Measurements from ENCODE around the gene MAP3K13. TPM values are rescaled to one million over a fixed set of nuclear protein-coding genes. Genes with fewer than 3 reads are reported as not detected.

The MAP3K13 gene
- total and polyA plus RNA-seq, 2 experiments from 2014 or later, result 43.8 to 65.3 TPM

GRCh38 chr3:185356499-185356898, 6.4 kb upstream of the MAP3K13 start:
- no peaks in the 10 kb centered on the region for H3K36me3 ChIP-seq (replicated peaks; ENCODE audit: insufficient read depth, low read depth)
- no peak overlapping the region for H3K4me3 ChIP-seq
- no peak overlapping the region for H2AFZ ChIP-seq
- WGBS (ENCODE audit: low lambda C conversion rate, missing lambda C conversion rate), result 88% methylated on average over 5 of the region's 5 CpGs
- H3K9me3 ChIP-seq (ENCODE audit: low read depth), result no peaks in the 10 kb centered on the region
- no peak overlapping the region for H3K4me2 ChIP-seq
- no peak for DNase-seq (ENCODE audit: low spot score)
- H3K79me2 ChIP-seq, result peaks cover under 1% of the 10 kb centered on the region
- no peaks in the 10 kb centered on the region for H4K20me1 ChIP-seq (ENCODE audit: insufficient read depth, poor library complexity, severe bottlenecking)
- no peaks in the 10 kb centered on the region for H3K27me3 ChIP-seq
- H3K4me1 ChIP-seq (ENCODE audit: insufficient read depth), result no peaks in the 10 kb centered on the region
- no peak overlapping the region for H3K27ac ChIP-seq
- TF ChIP-seq EZH2 (IDR thresholded peaks at IDR 0.05; ENCODE audit: borderline replicate concordance) (no peak), EZH2phosphoT487 (IDR thresholded peaks at IDR 0.05; ENCODE audit: low read depth, severe bottlenecking, unreplicated experiment) (no peak), CTCF (IDR thresholded peaks at IDR 0.05; ENCODE audit: poor library complexity) (no peak)
- no peaks in the 10 kb centered on the region for H3K9me2 ChIP-seq (replicated peaks; ENCODE audit: insufficient read depth)

GRCh38 chr3:185361920-185362319, 1.0 kb upstream of the MAP3K13 start:
- H3K4me2 ChIP-seq, result no peak overlapping the region
- H3K4me1 ChIP-seq (ENCODE audit: insufficient read depth), result no peaks in the 10 kb centered on the region
- H3K4me3 ChIP-seq, result no peak overlapping the region
- no peaks in the 10 kb centered on the region for H3K27me3 ChIP-seq
- no peaks in the 10 kb centered on the region for H4K20me1 ChIP-seq (ENCODE audit: insufficient read depth, poor library complexity, severe bottlenecking)
- no peaks in the 10 kb centered on the region for H3K9me3 ChIP-seq (ENCODE audit: low read depth)
- H3K9me2 ChIP-seq (replicated peaks; ENCODE audit: insufficient read depth), result no peaks in the 10 kb centered on the region
- no peaks in the 10 kb centered on the region for H3K36me3 ChIP-seq (replicated peaks; ENCODE audit: insufficient read depth, low read depth)
- no peak for TF ChIP-seq EZH2phosphoT487 (IDR thresholded peaks at IDR 0.05; ENCODE audit: low read depth, severe bottlenecking, unreplicated experiment)
- TF ChIP-seq EZH2 (IDR thresholded peaks at IDR 0.05; ENCODE audit: borderline replicate concordance), result no peak
- no peak for TF ChIP-seq CTCF (IDR thresholded peaks at IDR 0.05; ENCODE audit: poor library complexity)
- H2AFZ ChIP-seq, result no peak overlapping the region
- DNase-seq (ENCODE audit: low spot score), result no peak
- WGBS (ENCODE audit: low lambda C conversion rate, missing lambda C conversion rate), result 79% methylated on average over 2 of the region's 2 CpGs
- H3K79me2 ChIP-seq, result peaks cover 21% of the 10 kb centered on the region
- no peak overlapping the region for H3K27ac ChIP-seq

- H3K9me3 ChIP-seq (ENCODE audit: low read depth), result no peaks in the 10 kb centered on the region
- H3K9me2 ChIP-seq (replicated peaks; ENCODE audit: insufficient read depth), result no peaks in the 10 kb centered on the region
- no peaks in the 10 kb centered on the region for H3K4me1 ChIP-seq (ENCODE audit: insufficient read depth)
- DNase-seq (ENCODE audit: low spot score), result no peak
- peak overlapping the region; percentile 79 for H3K4me2 ChIP-seq
- H3K4me3 ChIP-seq, result peak overlapping the region; percentile 61
- H2AFZ ChIP-seq, result peak overlapping the region; percentile 84
- 15% methylated on average over 8 of the region's 8 CpGs for WGBS (ENCODE audit: low lambda C conversion rate, missing lambda C conversion rate)
- H4K20me1 ChIP-seq (ENCODE audit: insufficient read depth, poor library complexity, severe bottlenecking), result no peaks in the 10 kb centered on the region
- peak overlapping the region; percentile 79 for H3K27ac ChIP-seq
- peaks cover 37% of the 10 kb centered on the region for H3K79me2 ChIP-seq
- TF ChIP-seq CTCF (IDR thresholded peaks at IDR 0.05; ENCODE audit: poor library complexity) (no peak), EZH2 (IDR thresholded peaks at IDR 0.05; ENCODE audit: borderline replicate concordance) (no peak), EZH2phosphoT487 (IDR thresholded peaks at IDR 0.05; ENCODE audit: low read depth, severe bottlenecking, unreplicated experiment) (no peak)
- no peaks in the 10 kb centered on the region for H3K27me3 ChIP-seq
- H3K36me3 ChIP-seq (replicated peaks; ENCODE audit: insufficient read depth, low read depth), result no peaks in the 10 kb centered on the region
Measured at GRCh38 chr3:185363662-185364203, 797 bp downstream of the MAP3K13 start.

Measured in hepatocyte (in vitro differentiated cells).